ENCODE data around the gene PAMR1.
"Not testable (repeated sequence)": the region's sequence is repeated elsewhere in the genome, so short reads cannot be mapped to it uniquely, and the experiment has no call there.

PAMR1 gene

DNA sequence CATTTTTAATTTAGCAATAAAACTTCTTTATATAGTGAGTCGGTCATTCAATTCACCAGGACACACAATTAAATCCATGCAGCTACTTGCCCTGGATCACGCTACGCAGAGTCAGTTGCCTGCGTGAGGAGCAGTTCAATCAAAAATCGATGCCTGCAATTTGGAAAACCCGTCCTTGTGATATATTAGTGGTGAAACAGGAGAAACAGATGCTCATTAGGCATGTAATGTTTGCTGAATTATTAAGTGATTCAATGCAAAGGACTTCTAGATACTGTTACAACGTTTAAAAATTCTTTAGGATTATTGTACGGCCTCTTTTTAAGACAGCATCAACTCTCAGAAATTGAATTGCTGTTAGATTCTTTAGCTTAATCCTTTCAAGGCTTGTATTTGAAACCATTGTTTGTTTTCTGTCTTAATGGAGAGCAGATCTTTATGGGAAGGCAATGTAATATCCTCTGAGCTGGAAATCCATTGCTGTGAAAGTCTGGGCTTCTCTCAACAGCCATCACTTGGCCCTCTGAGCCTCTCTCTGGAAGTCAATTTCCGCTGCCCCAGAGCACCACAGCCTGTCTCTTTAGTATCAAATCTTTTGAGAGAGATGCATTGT, 20.1 kb upstream of the PAMR1 start:
- DNase-seq (ENCODE audit: low read depth): no peak

DNA sequence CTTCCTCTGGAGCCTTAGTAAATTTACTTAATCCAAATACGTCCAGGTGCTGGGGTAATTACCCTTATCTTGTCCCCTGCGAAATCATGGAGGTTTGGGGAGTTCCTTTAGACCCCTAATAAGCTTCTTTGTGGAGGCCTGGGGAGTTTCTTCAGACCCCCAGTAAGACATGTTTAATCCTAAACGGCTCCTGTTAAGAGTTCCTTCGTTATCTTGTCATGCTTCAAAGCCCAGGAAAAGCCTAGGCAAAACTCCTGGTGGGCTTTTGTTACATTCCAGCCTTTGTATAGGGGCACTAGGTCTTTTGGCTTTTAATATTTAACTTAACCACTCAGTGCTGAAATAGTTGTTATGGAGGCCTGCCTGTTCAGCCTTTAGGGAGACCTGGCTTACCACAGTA, 18.1 kb upstream of the PAMR1 start:
- DNase-seq (ENCODE audit: low read depth): no peak

DNA sequence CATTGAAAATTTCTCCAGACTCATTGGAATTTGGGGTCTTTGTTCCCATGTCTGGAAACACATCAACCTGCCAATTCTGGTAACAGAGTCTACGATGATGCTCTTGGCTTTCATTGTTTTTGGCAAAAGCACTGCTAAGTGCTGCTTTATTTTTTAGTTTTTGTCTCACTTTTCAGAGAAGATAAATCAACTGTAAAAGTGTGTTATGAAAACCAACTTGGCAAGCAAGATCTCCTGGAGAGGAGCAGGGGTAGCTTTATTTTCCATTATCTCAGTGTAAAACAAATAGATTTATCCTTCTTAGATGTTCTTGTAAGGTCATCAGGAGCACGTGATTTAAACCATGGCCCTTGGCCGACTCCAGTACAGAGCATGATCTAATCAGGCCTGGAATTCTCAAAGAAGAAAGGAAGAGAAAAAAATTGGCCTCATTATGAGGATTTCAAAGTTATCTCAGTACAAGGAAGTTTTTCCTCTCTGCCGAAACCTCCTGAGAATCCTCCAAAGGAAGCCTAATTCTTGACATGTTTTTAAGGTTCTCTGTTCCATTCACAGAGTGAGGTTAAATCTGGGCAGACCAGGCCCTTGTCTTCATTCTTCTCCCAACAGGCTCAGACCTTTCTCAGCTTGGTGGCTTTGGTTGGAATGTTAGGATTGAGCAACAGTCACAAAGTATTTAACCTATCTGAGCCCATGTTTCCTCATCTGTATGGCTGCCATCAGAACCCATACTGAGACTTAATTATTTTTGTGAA, 16.4 kb upstream of the PAMR1 start:
- no peak for DNase-seq (ENCODE audit: low read depth)

DNA sequence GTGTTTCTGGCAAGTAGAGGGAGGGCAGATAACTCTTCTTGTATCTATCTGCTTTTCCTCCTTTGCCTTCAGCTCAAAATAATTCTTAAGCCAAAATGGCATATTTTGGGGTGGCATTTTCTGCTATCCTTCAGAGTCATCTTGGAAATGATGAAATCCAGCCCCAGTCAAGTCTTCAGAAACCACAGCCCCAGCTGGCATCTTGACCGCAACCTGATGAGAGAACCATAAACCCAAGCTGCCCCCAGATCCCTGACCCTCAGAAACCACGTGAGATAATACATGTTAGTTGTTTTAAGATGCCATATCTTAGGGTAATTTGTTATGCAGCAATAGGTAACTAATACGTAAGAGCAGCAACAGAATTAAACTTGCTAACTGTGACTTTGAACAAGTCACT, 15.1 kb upstream of the PAMR1 start:
- no peak for DNase-seq (ENCODE audit: low read depth)

DNA sequence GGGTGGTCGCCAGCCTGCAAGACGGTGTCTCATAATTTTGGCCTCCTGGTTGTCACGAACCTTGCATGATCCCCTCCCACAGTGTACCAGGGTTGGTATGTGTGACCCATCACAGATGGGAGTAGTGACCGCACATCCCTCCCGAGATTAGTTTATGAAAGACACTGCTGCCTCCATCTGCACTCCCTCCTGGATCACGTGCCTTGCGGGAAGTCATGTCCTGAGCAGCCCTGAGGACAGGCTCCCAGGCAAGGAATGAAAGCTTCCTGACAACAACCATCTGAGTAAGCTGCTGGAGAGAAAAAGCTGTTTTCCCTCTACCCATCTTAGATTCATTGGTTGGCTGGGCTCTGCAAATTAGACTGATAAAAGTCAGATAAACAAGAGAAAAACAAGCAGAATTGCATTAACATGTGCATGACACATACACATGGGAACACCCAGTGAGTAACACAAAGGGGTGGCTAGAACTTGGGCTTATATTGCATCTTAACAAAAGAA, 14.4 kb upstream of the PAMR1 start:
- no peak for DNase-seq (ENCODE audit: low read depth)

DNA sequence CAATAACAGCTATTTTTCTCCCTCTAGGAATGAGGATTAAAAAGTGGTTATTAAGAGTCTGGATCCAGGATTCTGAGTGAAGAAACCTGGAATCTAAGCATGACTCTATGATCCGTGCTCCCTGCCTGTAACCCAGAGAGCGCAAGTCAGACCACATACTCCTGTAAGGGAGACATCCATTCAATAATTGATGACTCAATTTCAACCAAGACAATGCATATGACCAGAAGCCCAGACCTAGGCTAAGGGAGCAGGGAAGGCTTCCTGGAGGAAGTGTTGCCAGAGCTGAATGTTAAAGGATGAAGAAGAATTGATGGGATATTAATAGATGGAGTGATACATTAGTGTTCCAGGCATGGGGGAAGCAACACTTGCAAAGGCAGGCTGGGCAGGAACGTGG, 13.8 kb upstream of the PAMR1 start:
- no peak for DNase-seq (ENCODE audit: low read depth)

DNA sequence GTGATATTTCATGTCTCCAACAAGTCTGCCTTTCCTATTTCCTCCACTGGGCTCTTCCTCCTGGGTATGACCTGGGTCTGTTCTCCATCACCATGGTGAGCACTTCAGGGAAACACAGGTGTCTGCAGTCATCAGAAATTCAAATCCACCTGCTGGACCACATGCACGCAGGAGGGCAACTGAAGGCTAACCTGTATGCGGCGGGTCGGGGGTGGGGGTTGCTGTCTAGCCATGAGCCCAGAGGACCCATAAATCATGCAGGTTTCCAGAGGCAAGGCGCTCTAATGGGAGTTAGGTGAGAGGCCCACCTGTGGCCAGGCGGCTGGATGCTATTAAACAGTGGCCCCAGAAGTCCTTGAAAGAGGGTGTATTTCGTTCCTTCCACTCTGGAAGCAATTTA, 11.1 kb upstream of the PAMR1 start:
- DNase-seq (ENCODE audit: low read depth): no peak

DNA sequence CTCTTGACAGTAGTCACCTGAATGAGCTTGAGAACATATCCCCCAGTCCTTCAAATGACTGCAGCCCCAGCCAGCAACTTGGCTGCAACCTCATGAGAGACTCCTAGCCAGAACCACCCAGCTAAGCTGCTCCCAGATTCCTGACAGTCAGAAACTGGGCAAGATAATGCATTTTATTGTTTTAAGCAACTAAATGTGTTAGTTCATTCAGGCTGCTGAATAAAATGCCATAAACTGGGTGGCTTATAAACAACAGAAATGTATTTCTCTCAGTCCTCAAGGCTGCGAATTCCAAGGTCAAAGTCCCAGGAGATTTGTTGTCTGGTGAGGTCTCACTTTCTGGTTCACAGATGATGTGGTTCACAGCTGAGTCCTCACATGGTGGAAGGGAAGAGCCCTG, 5.8 kb upstream of the PAMR1 start:
- DNase-seq (ENCODE audit: low read depth): no peak

DNA sequence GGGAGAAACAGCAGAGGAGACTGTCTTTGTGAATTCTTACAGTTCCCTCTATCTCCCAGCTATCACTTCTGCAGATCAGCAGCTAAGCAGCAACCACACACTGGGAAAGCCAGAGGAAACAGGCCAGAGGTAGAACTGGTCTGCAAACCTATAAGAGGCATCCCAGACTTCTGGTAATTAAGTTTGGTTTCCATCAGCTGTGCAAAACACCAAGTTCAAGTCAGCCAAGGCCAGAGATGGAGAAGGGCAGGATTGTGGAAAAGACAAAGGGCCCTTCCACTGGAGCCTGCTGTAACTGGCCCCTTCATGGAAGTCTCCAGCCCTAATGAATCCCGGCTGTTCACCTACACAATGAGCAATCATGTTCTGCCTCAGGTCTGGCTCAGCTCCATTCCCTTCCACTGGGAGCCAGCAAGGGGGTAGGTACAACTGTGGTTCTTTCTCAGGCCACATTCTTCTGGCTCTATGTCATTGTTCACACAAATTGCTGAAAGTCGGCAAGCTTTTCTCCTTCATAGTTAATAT, 4.6 kb upstream of the PAMR1 start:
- DNase-seq (ENCODE audit: low read depth): no peak

DNA sequence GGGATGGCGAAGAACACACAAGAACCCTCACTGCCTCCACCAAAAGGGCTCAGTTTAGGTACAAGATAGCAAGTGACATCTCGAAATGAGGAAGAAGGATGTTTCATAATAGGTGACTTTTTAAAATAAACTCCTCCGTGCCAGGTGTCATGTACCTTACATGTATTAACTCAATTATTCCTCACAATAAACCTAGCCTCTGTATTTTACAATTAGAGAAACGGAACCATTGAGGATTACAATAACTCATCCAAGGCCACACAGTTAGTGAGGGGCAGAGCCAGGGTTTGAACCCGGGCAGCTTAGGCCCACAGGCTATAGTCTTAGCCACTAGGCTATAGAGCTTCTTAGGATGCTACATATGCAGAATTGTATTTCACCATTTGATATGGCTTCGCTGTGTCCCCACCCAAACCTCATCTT, 965 bp upstream of the PAMR1 start:
- DNase-seq (ENCODE audit: low read depth): no peak

DNA sequence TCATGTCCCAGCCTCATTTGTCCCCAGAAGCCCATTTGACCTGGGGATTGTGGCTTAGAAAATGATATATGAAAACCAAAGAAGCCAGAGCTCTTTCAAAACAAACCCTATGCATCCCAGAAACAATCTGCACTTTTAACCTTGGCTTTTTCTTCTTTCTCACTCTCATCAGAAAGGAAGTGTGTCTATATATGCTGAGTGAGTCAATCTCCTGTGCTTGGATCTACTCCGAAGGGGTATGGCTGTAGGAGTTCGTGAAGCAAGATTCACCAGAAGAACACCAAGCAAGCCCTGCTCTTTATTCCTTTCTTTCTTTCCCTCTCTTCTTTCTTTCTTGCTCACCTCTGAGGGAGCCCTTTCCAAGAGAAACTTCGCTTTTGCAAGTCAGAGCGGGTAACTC, 636 bp downstream of the PAMR1 start:
- no peak for DNase-seq (ENCODE audit: low read depth)

DNA sequence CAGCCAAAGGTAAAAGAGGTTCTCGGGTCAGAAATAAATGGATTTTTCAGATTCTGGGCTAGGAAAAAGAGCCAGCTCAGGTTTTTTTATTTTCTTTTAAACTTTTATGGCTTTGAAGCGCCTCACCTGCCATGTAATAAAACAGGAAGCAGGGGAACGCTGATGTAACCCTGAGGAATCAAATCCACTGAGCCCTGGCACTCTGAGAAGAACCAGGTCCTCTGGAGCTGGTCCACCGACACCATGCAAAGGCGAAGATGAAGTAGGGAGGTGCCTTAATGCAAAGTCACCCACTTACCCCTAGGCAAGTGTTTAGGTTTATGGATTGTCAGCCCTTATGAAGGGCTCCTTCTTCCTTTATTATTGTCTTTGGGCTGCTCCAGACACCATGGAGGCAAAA, 1.6 kb downstream of the PAMR1 start:
- no peak for DNase-seq (ENCODE audit: low read depth)

DNA sequence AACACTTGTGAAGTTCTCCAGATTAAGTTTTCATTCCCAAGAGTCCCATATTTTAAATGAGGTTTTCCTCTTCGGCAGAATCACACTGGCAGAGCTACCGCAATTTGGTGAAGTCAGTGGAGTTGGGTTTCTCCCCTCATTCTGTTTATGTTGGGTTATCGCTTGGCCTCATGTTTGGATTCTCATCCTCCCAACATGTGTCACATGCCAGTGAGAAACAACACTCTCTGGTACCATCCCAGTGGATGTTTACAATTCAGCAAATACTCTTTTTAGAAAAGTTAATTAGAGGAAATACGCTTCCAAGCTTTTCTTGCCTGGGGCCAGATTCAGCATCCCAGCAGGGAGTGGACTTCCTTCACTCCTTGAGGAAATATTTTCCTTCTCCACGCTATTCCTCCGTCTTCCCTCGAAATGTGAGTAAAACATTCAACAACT, 2.1 kb downstream of the PAMR1 start:
- DNase-seq (ENCODE audit: low read depth): no peak

DNA sequence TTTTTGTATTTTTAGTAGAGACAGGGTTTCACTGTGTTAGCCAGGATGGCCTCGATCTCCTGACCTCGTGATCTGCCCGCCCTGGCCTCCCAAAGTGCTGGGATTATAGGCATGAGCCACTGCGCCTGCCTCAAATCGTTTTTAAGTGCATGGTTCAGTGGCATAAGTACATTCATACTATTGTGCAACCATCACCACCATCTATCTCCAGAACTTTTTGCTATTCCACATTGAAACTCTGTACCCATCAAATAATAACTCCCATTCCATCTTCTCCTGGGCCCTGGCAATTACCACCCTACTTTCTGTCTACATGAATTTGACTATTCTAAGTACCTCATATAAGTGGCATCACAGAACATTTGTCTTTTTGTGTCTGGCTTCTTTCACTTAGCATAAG, 3.3 kb downstream of the PAMR1 start:
- DNase-seq (ENCODE audit: low read depth): not testable (repeated sequence)

DNA sequence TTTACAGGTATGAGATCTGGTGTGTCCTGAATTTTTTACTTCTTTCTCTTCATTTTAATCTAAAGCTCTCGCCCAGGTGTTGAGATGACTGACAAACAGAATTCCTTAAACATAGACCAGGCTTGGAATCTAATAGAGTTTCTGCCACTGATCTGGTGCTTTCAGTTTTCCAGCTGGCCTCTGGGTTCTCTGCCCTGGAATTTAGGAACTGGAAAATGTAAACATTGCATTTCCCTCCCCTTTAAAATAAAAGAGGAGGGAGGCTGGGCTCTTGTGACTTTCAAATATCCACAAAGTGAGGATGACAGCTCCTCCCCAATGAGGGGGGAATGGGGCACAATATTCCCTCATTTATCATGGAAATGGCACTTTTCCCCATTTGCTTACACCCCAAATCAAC, 5.0 kb downstream of the PAMR1 start:
- DNase-seq (ENCODE audit: low read depth): no peak

DNA sequence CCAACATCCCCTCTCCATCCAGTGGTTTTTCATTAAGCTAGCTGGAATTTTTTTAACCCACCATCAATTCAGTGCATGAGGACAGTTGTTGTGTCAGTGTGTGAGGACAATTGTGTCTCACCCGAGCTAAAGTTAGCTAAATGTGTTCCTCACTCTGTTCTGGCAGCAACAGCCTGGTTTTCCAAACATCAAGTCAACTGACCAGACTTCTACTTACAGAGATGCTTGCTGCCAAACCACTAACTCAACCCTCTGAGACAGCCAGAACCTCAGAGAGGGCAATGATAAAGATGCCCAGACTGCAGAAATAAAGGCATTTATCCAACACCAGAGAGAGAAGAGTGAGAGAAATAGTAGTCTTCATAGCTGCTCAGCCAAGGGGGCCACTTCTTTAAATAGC, 6.7 kb downstream of the PAMR1 start:
- DNase-seq (ENCODE audit: low read depth): no peak

DNA sequence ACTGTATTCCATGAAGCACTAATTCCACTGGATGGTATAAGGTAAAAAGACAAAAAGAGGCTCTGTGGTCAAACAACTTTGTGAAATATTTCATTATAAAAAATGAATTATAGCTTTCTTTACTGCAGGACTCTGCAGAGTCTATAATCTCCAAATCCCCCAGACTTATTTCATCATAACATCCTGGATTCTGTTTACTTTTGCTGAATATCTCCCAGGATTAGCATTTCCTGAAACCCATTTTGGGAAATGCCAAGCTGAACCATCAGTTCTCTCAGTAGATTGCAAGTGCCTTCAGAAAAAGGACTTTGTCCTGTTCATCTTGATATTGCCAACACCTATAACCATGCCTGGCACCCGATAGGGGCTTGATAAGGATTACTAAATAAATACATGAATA, 7.9 kb downstream of the PAMR1 start:
- no peak for DNase-seq (ENCODE audit: low read depth)

DNA sequence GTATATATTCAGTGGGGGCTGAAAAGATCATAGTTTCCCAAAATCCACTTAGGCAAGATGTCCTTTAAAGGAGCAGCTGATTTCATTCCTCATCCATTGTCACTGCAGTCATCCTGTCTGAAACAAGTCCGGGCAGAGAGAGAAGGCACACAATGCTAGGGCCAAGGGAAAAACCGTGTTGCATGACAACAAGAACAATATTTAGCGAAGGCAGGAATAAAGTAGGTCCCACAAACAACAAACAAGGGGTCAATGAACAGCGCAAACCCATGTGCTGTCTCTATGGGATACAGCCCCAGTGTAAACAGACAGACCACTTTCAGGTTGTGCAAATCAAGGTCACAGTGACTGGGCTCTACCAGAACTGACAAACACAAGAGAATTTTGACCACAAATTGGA, 9.0 kb downstream of the PAMR1 start:
- DNase-seq (ENCODE audit: low read depth): no peak

DNA sequence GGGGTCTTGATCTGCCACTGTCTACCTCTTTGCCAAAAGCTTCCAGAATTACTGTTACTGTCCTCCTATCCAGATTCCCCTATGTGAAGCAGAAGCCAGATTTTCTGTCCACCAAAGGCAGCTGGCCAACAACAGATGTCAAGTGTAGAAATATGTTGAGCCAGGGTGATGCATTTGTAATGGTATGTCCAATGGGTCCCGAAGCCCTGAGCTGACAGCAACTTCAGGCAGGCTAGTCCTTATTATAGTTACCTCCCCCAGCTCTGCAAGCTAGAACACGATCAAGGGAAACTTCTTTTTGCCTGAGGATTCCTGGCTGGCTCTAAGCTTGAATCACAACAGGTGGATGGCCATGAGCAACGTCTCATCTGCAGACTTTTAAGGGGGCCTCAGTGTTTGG, 10.2 kb downstream of the PAMR1 start:
- no peak for DNase-seq (ENCODE audit: low read depth)

DNA sequence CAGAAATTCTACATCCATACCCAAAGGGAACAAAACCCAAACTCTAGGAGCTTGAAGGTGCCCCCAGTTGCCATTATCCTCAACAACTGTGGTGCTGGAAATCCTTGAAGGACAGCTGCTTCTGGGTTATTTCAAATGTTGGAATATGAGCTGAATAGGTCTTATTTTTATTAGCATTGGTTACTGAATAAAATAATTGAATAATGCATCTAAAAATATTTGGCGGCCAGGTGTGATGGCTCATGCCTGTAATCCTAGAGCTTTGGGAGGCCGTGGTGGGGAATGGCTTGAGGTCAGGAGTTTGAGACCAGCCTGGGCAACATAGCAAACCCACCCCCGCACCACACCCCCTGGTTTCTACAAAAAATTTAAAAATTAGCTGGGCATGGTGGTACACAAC, 10.9 kb downstream of the PAMR1 start:
- no peak for DNase-seq (ENCODE audit: low read depth)

DNA sequence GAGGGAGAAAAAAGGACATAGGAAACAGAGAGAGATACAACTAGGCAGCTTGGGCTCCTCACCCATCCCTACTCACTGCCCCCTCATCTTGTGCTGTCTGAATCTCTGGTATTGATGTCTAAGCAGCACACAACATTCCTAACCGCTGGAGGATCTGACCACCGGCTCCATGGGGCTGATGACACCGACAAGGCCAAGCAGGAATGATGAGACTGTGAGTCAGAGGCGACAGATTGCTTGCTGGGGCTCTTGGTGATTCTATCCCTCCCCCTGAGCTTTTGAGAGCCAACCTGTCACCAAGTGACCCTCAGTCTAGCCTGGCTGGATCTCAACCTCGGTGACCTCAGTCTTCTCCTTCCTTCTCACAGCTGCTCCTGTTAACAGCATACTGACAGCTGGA, 13.8 kb downstream of the PAMR1 start:
- DNase-seq (ENCODE audit: low read depth): no peak

DNA sequence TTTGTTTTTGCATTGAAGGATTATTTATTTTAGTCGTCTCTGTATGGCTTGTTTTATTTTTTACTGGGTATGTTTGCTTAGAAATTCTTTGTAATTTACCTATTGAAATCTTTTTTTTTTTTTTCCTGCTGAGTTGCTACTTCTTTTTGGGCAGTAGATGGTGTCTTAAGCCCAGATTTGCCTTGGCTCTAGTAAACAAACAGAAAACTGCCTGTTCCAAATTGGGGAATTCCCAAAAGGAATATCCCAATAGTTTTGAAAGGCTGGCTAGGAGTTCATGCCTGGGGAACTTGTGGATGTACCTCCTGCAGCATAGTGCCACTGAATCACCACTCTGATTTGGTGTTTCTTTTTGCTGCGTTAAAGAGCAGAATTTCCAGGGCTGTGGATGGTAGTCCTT, 17.7 kb downstream of the PAMR1 start:
- DNase-seq (ENCODE audit: low read depth): no peak

DNA sequence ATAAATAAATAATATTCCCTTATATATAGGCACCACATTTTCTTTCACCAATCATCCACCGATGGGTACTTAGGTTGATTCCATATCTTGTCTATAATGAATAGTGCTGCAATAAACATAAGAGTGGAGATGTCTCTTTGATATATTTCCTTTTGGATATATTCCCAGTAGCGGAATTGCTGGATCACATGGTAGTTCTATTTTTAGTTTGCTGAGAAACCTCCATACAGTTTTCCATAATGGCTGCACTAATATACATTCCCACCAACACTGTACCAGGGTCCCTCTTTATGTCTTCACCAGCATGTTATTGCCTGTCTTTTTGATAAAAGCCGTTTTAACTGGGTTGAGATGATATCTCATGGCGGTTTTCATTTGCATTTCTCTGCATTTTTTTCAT, 23.6 kb downstream of the PAMR1 start:
- no peak for DNase-seq (ENCODE audit: low read depth)

DNA sequence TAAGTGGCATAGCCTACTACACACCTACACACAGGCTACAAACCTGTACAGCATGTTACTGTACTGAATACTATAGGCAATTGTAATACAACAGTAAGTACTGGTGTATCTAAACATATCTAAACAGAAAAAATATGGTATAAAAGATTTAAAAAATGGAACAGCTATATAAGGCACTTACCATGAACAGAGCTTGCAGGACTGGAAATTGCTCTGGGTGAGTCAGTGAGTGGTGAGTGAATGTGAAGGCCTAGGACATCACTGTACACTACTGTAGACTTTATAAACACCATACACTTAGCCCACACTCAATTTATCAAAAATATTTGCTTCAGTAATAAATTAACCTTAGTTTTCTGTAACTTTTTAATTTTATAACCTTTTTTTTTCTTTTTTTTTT, 24.7 kb downstream of the PAMR1 start:
- DNase-seq (ENCODE audit: low read depth): no peak

Data from stimulated activated CD8-positive, alpha-beta memory T cell treated with anti-CD3 and anti-CD28 coated beads, Interleukin-12 subunit alpha, Interleukin-12 subunit beta, amount 100 ng/mL, for 1 hour (primary cell).